Neural progenitor cell (in vitro differentiated cells): ENCODE results near the gene TMEM43.

ENCODE experiments used
- EZH2phosphoT487 ChIP-seq: fragments of 200-600 bp; sonication (generic); IDR thresholded peaks from 2 replicates; pipeline ENCODE4 v1.6.1; 2017; ENCODE audit warnings: antibody characterized with exemption
- TF ChIP-seq, protein P1 (sequence below): fragments of 200-600 bp; sonication (generic); IDR thresholded peaks from 2 replicates; pipeline ENCODE4 v1.5.1; 2017; ENCODE audit warnings: antibody characterized with exemption, mild to moderate bottlenecking

- TF ChIP-seq, protein P1, sequence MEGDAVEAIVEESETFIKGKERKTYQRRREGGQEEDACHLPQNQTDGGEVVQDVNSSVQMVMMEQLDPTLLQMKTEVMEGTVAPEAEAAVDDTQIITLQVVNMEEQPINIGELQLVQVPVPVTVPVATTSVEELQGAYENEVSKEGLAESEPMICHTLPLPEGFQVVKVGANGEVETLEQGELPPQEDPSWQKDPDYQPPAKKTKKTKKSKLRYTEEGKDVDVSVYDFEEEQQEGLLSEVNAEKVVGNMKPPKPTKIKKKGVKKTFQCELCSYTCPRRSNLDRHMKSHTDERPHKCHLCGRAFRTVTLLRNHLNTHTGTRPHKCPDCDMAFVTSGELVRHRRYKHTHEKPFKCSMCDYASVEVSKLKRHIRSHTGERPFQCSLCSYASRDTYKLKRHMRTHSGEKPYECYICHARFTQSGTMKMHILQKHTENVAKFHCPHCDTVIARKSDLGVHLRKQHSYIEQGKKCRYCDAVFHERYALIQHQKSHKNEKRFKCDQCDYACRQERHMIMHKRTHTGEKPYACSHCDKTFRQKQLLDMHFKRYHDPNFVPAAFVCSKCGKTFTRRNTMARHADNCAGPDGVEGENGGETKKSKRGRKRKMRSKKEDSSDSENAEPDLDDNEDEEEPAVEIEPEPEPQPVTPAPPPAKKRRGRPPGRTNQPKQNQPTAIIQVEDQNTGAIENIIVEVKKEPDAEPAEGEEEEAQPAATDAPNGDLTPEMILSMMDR = no peak
- TF ChIP-seq EZH2phosphoT487 = no peak
Measured at GRCh38 chr3:14124615-14125192, at the start of gene TMEM43, which contains the start of gene CHCHD4.
